Endothelial cell of umbilical vein (primary cell): ENCODE data around the gene ZSWIM6. TPM values are rescaled to one million over a fixed set of nuclear protein-coding genes. Genes with fewer than 3 reads are reported as not detected.

Source experiments
- BruUV-seq: library from RNA; stranded (reverse); fragments of 400-500 nt; replicated peaks from 2 replicates; lab custom pipeline; 2021; lab: Mats Ljungman, UMichigan
- CTCF ChIA-PET: fragments of 300-600, 350-600 bp; sonication (Branson Sonifier 250); formaldehyde crosslinking; loops from one replicate; lab custom pipeline; 2021; ENCODE audit warnings: antibody characterized with exemption, inconsistent platforms; lab: Charles Lee
- POLR2A ChIA-PET: fragments of 300-600, 350-600 bp; sonication (Branson Sonifier 250); formaldehyde crosslinking; loops from one replicate; lab custom pipeline; 2021; ENCODE audit warnings: antibody characterized with exemption, inconsistent platforms; lab: Charles Lee
- DNase-seq: peaks from one replicate; pipeline ENCODE4 v3.0.0-alpha.2; 2011; ENCODE audit warnings: low read depth, low spot score
- FAIRE-seq: peaks from 2 replicates; lab custom pipeline; 2011; peaks lifted over from hg19 to GRCh38; lab: Jason Lieb, UNC
- H2AFZ ChIP-seq: 2 replicates; pipeline ENCODE4 v1.6.0; 2012; ENCODE audit warnings: low read depth, low read length, control low read depth, inconsistent platforms
- H3K27ac ChIP-seq: 2 replicates; pipeline ENCODE4 v1.5.1; 2011; ENCODE audit warnings: low read depth, mild to moderate bottlenecking, control low read depth, low read length, moderate library complexity; ENCODE audit not compliant: insufficient read depth
- H3K27me3 ChIP-seq, 2 experiments: 2 replicates each; pipeline versions ENCODE4 v1.6.0 to v1.6.1; 2011; ENCODE audit warnings: low read length in 2 of 2, mixed read lengths in 1 of 2; ENCODE audit not compliant: control insufficient read depth in 2 of 2, insufficient read depth in 2 of 2
- H3K36me3 ChIP-seq, 2 experiments: 2 replicates in 1 of 2; 3 replicates in 1 of 2; pipeline ENCODE4 v1.5.1; 2011; ENCODE audit warnings: low read length in 2 of 2, mild to moderate bottlenecking in 1 of 2, moderate library complexity in 1 of 2; ENCODE audit not compliant: control insufficient read depth in 2 of 2, insufficient read depth in 2 of 2; ENCODE audit errors: extremely low read depth in 1 of 2
- H3K4me1 ChIP-seq: 3 replicates; pipeline ENCODE4 v1.5.1; 2011; ENCODE audit warnings: mild to moderate bottlenecking, low read length; ENCODE audit not compliant: control insufficient read depth, insufficient read depth; ENCODE audit errors: extremely low read depth
- H3K4me2 ChIP-seq: 2 replicates; pipeline ENCODE4 v1.6.1; 2011; ENCODE audit warnings: low read length, control low read depth, mixed read lengths; ENCODE audit not compliant: insufficient read depth
- H3K4me3 ChIP-seq, 3 experiments: fragments of 200-600 bp in 1 of 3; sonication (generic), shearing (Covaris generic) in 1 of 3; replicated peaks in 1 of 3; 2 replicates each; pipeline ENCODE4 v1.5.1; 2011 to 2016; ENCODE audit warnings: control low read depth in 3 of 3, low read length in 3 of 3, mild to moderate bottlenecking in 2 of 3, inconsistent platforms in 1 of 3, low read depth in 1 of 3, moderate library complexity in 1 of 3; ENCODE audit not compliant: insufficient read depth in 1 of 3
- H3K79me2 ChIP-seq: 2 replicates; pipeline ENCODE4 v1.6.0; 2012; ENCODE audit warnings: low read length, inconsistent platforms; ENCODE audit not compliant: control insufficient read depth, insufficient read depth
- H3K9ac ChIP-seq: replicated peaks from 2 replicates; pipeline ENCODE3; 2011; ENCODE audit warnings: low read length, control low read depth; ENCODE audit not compliant: insufficient read depth; ENCODE audit errors: extremely low read depth
- H3K9me1 ChIP-seq: replicated peaks from 3 replicates; pipeline ENCODE4 v1.6.0; 2011; ENCODE audit warnings: mild to moderate bottlenecking, low read length; ENCODE audit not compliant: control insufficient read depth, insufficient read depth; ENCODE audit errors: extremely low read depth
- H3K9me3 ChIP-seq: replicated peaks from 2 replicates; pipeline ENCODE4 v1.5.1; 2012; ENCODE audit warnings: low read length, inconsistent platforms; ENCODE audit not compliant: control insufficient read depth, insufficient read depth
- H4K20me1 ChIP-seq: replicated peaks from 2 replicates; pipeline ENCODE3; 2011; ENCODE audit warnings: mild to moderate bottlenecking, low read length; ENCODE audit not compliant: control insufficient read depth, insufficient read depth; ENCODE audit errors: extremely low read depth
- EZH2 ChIP-seq: IDR thresholded peaks from 2 replicates; pipeline ENCODE4 v1.6.1; 2012; ENCODE audit warnings: borderline replicate concordance, low read depth, mild to moderate bottlenecking, moderate library complexity, low read length, inconsistent platforms; ENCODE audit not compliant: severe bottlenecking
- FOS ChIP-seq: IDR thresholded peaks from 2 replicates; pipeline ENCODE4 v1.6.1; 2011; ENCODE audit warnings: mild to moderate bottlenecking, low read length, moderate library complexity, borderline replicate concordance; ENCODE audit not compliant: insufficient read depth
- GATA2 ChIP-seq: IDR thresholded peaks from 2 replicates; pipeline ENCODE4 v1.7.0; 2011; ENCODE audit warnings: low read depth, mild to moderate bottlenecking, moderate library complexity, mixed read lengths, low read length; ENCODE audit not compliant: insufficient read length, insufficient read depth
- JUN ChIP-seq: IDR thresholded peaks from 2 replicates; pipeline ENCODE4 v1.6.1; 2011; ENCODE audit warnings: borderline replicate concordance, low read depth; ENCODE audit not compliant: insufficient read length, insufficient read depth
- MYC ChIP-seq: IDR thresholded peaks from one replicate; pipeline ENCODE4 v1.6.1; 2011; ENCODE audit warnings: mild to moderate bottlenecking, low read depth, low read length
- POLR2A ChIP-seq: IDR thresholded peaks from 2 replicates; pipeline ENCODE4 v1.6.1; 2012; ENCODE audit warnings: low read depth, mild to moderate bottlenecking, control low read depth, low read length
- POLR2AphosphoS5 ChIP-seq: IDR thresholded peaks from 2 replicates; pipeline ENCODE4 v1.6.1; 2012; ENCODE audit warnings: low read depth, mild to moderate bottlenecking, control low read depth, low read length, moderate library complexity; ENCODE audit not compliant: insufficient read depth
- dilution Hi-C: fragments of 300-500 bp; cut with MboI; formaldehyde crosslinking; loops from one replicate; pipeline ENCODE4 v1.15.0; 2019; ENCODE audit warnings: low sequenced_read_pairs; ENCODE audit not compliant: extremely low pct_ligation_motif_present
- intact Hi-C: fragments of 100-400 bp; cut with micrococcal nuclease; formaldehyde crosslinking; loops from one replicate; pipeline ENCODE4 v1.10.0; 2022
- polyA plus RNA-seq, 4 experiments: library from polyadenylated mRNA; depleted of rRNA in 3 of 4; stranded (reverse) in 3 of 4; unstranded in 1 of 4; fragments of >200 nt; gene quantifications; 2 replicates each; pipeline versions ENCODE4 v1.2.1 to v1.2.3, GENCODE V29; 2011 to 2012; ENCODE audit warnings: missing spikeins in 1 of 4
- total RNA-seq: library from RNA; stranded (reverse); gene quantifications from 2 replicates; pipeline ENCODE4 v1.2.3, GENCODE V29; 2021
- TF ChIP-seq, protein P1 (sequence below): IDR thresholded peaks from 2 replicates; pipeline ENCODE4 v1.6.1; 2011; ENCODE audit not compliant: insufficient read depth, insufficient read length
- TF ChIP-seq, protein P2 (sequence below), 2 donors: IDR thresholded peaks; 1 replicate in 1 of 2; 2 replicates in 1 of 2; pipeline ENCODE4 v1.5.1; 2011; ENCODE audit warnings: low read length in 2 of 2, mild to moderate bottlenecking in 2 of 2, moderate library complexity in 2 of 2, control low read depth in 1 of 2, inconsistent platforms in 1 of 2, low read depth in 1 of 2; ENCODE audit not compliant: insufficient read depth in 1 of 2; ENCODE audit errors: extremely low read depth in 1 of 2

ZSWIM6 gene
- total and polyA plus RNA-seq, 2 donors (not counting 3 experiments of a cell fraction or from before 2014, with no cell fraction given): 14.9 to 25.3 TPM

DNA sequence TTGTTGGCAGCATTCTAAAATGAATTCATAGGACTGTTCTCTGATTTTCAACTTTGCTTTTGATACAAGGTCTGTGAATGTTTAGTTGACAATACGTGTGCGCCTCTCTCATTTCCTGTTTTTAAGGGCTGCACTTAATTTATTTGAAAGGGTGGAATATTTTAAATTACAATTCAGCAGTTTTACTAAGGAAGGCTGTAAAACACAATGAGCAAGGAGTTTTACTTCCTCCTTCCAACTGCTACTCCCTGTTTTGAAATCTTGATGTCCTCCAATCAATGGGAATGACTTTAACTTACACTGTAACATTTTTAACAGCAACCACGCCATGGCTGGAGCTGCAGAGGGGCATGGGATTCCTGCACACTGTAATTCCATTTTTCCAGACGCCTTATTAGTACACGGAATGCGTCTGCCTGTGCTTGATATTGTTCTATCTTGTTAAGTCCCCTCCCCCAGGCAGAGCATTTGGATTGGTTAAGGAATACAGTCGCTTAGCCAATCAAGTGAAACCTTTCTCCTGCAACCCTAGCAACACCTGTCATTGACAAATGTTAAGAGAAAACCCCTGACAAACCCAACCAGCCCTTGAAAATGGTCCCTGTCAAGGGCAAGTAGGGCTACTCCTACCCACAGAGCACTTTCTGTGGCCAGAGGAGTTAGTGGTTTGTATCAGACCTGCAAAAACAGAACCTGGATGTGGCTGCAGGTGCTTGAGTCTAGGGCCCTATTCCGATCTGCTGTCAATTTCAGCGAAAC lies 12.5 kb upstream of the ZSWIM6 start:
- peak overlapping the region; percentile 85 for H2AFZ ChIP-seq
- intact Hi-C loops: no loop called here
- POLR2A ChIA-PET: interaction anchor here (1.4 kb wide), 1 partner anchor 12 kb away, joined by 6 read pairs; no protein-coding TSS in a partner anchor
- peak; percentile 8 for FAIRE-seq
- H4K20me1 ChIP-seq: no peaks in the 10 kb centered on the region
- no peaks in the 10 kb centered on the region for H3K36me3 ChIP-seq
- H3K27ac ChIP-seq: peak overlapping the region; percentile 34
- peak overlapping the region; percentile 35 for H3K9ac ChIP-seq
- BruUV-seq: no TSS peak
- dilution Hi-C loops: no loop called here
- TF ChIP-seq FOS (no peak), EZH2 (no peak), MYC (no peak), GATA2 (no peak), POLR2A (no peak), JUN (no peak), POLR2AphosphoS5 (no peak)
- TF ChIP-seq, protein P1, sequence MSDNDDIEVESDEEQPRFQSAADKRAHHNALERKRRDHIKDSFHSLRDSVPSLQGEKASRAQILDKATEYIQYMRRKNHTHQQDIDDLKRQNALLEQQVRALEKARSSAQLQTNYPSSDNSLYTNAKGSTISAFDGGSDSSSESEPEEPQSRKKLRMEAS: no peak
- TF ChIP-seq, protein P2, sequence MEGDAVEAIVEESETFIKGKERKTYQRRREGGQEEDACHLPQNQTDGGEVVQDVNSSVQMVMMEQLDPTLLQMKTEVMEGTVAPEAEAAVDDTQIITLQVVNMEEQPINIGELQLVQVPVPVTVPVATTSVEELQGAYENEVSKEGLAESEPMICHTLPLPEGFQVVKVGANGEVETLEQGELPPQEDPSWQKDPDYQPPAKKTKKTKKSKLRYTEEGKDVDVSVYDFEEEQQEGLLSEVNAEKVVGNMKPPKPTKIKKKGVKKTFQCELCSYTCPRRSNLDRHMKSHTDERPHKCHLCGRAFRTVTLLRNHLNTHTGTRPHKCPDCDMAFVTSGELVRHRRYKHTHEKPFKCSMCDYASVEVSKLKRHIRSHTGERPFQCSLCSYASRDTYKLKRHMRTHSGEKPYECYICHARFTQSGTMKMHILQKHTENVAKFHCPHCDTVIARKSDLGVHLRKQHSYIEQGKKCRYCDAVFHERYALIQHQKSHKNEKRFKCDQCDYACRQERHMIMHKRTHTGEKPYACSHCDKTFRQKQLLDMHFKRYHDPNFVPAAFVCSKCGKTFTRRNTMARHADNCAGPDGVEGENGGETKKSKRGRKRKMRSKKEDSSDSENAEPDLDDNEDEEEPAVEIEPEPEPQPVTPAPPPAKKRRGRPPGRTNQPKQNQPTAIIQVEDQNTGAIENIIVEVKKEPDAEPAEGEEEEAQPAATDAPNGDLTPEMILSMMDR (IDR thresholded peaks at IDR 0.05; ENCODE audit: extremely low read depth in 1 of 2, insufficient read depth in 1 of 2, low read depth in 1 of 2, low read length in 2 of 2): no peak
- H3K79me2 ChIP-seq: no peaks in the 10 kb centered on the region
- no peaks in the 10 kb centered on the region for H3K9me1 ChIP-seq
- no peaks in the 10 kb centered on the region for H3K9me3 ChIP-seq
- H3K4me1 ChIP-seq: peaks cover 52% of the 10 kb centered on the region
- no peaks in the 10 kb centered on the region for H3K27me3 ChIP-seq
- peak; percentile 80 for DNase-seq
- H3K4me3 ChIP-seq: peak overlapping the region in 1 of 3 experiments; percentile 26
- peak overlapping the region; percentile 58 for H3K4me2 ChIP-seq
- CTCF ChIA-PET: interaction anchor here (0.8 to 1.1 kb wide), 2 partner anchors 11 to 12 kb away, joined by 3 to 5 read pairs; partner anchors contain the start of gene ZSWIM6
